GM21723 (cell line): ENCODE results near the gene ISCA1.

Experiments used
- ATAC-seq: cut with Tn5 transposase; IDR thresholded peaks from one replicate; pipeline ENCODE4 v1.9.1; 2021; ENCODE audit warnings: mild to moderate bottlenecking, moderate library complexity; ENCODE audit not compliant: unreplicated experiment

The ISCA1 gene

DNA sequence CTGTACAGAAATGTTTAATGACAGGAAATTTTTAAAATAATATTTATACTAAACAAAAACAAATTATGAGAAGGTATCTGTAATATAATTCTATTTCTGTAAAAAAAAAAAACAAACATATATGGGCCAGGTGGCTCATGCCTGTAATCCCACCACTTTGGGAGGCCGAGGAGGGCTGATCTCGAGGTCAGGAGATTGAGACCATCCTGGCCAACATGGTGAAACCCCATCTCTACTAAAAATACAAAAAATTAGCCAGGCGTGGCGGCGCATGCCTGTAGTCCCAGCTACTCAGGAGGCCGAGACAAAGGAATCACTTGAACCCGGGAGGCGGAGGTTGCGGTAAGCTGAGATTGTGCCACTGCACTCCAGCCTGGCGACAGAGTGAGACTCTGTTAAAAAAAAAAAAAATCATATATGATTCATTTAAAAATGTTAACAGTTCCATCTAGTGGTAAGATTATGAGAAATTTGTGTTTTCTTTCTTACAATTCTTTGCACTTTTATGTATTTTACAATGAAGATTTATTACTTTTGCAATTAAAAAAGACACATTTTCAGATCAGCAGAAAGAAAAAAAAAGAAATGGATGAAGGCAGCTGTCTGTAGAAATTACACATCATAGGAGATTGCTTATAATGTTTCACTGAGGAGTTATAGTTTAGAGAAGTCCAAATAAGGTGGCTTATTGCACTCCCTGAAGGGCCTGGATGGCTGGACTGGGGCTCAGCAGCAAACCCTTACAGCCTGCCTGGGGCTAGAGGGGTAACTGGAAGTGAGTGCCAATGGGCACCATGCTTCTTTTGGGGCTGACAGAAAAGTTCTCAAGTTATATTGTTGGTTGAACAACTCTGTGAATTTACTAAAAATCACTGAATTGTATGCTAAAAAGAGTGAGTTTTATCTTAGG is 43.2 kb downstream of the ISCA1 start:
- ATAC-seq, result no peak

DNA sequence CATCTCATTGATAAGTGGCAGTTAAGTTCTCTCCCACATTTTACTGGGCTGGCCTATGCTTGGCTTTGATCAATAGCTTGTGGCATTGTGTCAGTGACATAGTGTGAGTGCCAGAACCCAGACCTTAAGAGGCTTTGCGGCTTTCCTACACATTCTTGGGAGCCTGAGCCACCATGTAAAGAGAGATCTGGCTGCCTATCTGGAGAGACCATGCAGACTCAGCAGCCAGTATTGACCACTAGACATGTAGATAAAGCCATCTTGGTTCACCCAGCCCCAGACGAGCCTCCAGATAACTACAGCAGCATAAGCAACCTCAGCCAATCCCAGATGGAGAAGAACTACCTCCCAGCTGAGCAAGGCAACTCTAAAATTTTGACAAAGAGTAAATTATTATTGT is 51.5 kb downstream of the ISCA1 start:
- ATAC-seq, result no peak

- ATAC-seq, result no peak
Measured at GRCh38 chr9:86222667-86223066, 59.7 kb downstream of the ISCA1 start.

GRCh38 chr9:86219606-86220005 is 62.7 kb downstream of the ISCA1 start:
- no peak for ATAC-seq

DNA sequence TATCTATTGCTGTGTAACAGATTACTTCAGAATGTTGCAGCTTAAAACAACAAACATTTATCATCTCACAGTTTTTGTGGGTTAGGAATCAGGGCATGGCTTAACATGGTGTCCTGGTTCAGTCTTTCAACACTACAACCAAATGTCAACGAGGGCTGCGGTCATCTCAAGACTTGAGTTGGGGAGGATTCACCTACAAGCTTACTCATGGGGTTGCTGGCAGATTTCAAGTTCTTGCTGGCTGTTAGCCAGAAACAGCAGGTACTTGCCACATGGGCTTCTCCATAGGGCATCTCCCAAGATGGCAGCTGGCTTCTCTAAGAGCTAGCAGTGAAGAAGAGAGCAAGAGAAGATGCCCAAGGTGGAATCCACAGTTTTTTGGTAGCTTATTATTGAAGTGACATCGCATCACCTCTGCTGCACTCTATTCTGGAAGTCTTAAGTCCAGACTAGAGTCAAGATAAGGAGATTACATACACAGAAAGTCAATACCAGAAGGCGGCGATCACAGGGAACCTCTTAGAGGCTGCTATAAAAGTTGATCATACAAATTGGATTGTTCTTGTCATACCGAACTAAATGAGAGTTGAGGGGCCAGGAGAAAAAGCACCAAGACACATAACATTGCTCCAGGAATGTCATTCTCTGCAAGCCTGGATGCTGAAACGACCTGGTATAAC is 65.1 kb downstream of the ISCA1 start:
- ATAC-seq, result no peak
